Measurements from ENCODE around the gene GPC3. TPM values are rescaled to one million over a fixed set of nuclear protein-coding genes. Genes with fewer than 3 reads are reported as not detected.

Gene GPC3
- total RNA-seq, 1 experiment from 2014 or later: 0.24 TPM

DNA sequence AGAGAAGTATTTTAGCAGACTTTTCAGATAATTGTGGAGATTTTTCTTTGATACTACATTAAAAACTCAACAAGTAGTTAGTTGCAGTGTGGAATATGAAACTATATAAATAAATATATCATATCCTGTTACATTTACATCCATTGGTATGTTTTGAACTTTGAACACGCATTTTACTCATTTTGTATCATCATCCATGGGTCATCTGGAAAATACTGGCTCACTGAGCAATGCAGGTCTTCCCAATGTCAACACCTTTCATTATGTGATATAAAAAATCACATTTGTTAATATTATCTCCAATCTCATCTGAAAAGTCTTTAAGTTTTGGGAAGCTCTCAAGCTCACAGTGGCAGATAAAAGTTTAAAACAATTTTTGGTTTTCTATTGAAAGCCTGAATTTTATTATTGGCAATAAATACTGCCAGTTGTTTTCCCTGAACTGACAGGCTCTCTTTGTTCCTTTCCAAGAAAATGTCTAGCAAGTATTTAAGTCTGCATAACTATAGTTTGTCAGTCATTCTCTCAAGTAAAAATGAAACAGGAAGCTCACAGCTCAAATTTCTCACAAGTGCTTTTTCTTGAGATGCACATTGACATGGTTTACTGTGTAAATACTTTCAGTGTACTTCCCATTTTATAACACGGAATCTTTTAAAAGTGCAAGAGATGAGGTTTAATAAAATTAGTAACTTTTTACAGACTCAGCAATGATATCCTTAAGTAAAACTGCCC is 386.6 kb downstream of the GPC3 start:
- H3K4me3 ChIP-seq (ENCODE audit: low read depth, low read length, poor library complexity, severe bottlenecking): no peak overlapping the region
- no peaks in the 10 kb centered on the region for H3K4me1 ChIP-seq (ENCODE audit: insufficient read depth, low read length, poor library complexity, severe bottlenecking)
- H3K9me3 ChIP-seq (ENCODE audit: low read depth, low read length, poor library complexity, severe bottlenecking): no peaks in the 10 kb centered on the region
- TF ChIP-seq EZH2 (IDR thresholded peaks at IDR 0.05; ENCODE audit: borderline replicate concordance, low read depth, low read length, poor library complexity, severe bottlenecking) (no peak), CTCF (conservative IDR thresholded peaks at IDR 0.05; ENCODE audit: low read depth, low read length) (no peak)
- intact Hi-C loops (cut with micrococcal nuclease; ENCODE audit: unreplicated experiment): no loop called here
- ChIA-PET CTCF (no interaction called here), POLR2A (ENCODE audit: low non-redundant PET) (no interaction called here)
- no peaks in the 10 kb centered on the region for H3K36me3 ChIP-seq (ENCODE audit: insufficient read depth, low read length, poor library complexity, severe bottlenecking)
- H3K27me3 ChIP-seq (replicated peaks; ENCODE audit: insufficient read depth, low read depth, low read length, poor library complexity): peaks cover 9% of the 10 kb centered on the region
- BruUV-seq (replicated peaks): no TSS peak
- no peak for DNase-seq (ENCODE audit: low spot score)
- H3K27ac ChIP-seq (ENCODE audit: low read depth, low read length, poor library complexity, severe bottlenecking): no peak overlapping the region

- ChIA-PET CTCF (no interaction called here), POLR2A (ENCODE audit: low non-redundant PET) (no interaction called here)
- no TSS peak for BruUV-seq (replicated peaks)
- H3K36me3 ChIP-seq (ENCODE audit: insufficient read depth, low read length, poor library complexity, severe bottlenecking): no peaks in the 10 kb centered on the region
- H3K27ac ChIP-seq (ENCODE audit: low read depth, low read length, poor library complexity, severe bottlenecking): no peak overlapping the region
- H3K27me3 ChIP-seq (replicated peaks; ENCODE audit: insufficient read depth, low read depth, low read length, poor library complexity): peaks cover 9% of the 10 kb centered on the region
- H3K9me3 ChIP-seq (ENCODE audit: low read depth, low read length, poor library complexity, severe bottlenecking): no peaks in the 10 kb centered on the region
- H3K4me1 ChIP-seq (ENCODE audit: insufficient read depth, low read length, poor library complexity, severe bottlenecking): no peaks in the 10 kb centered on the region
- no peak for TF ChIP-seq EZH2 (IDR thresholded peaks at IDR 0.05; ENCODE audit: borderline replicate concordance, low read depth, low read length, poor library complexity, severe bottlenecking)
- no peak for TF ChIP-seq CTCF (conservative IDR thresholded peaks at IDR 0.05; ENCODE audit: low read depth, low read length)
- DNase-seq (ENCODE audit: low spot score): no peak
- intact Hi-C loops (cut with micrococcal nuclease; ENCODE audit: unreplicated experiment): no loop called here
- no peak overlapping the region for H3K4me3 ChIP-seq (ENCODE audit: low read depth, low read length, poor library complexity, severe bottlenecking)
Observed at GRCh38 chrX:133594156-133594555, 391.2 kb downstream of the GPC3 start.

- BruUV-seq (replicated peaks): no TSS peak
- H3K4me1 ChIP-seq (ENCODE audit: insufficient read depth, low read length, poor library complexity, severe bottlenecking): no peaks in the 10 kb centered on the region
- POLR2A ChIA-PET (ENCODE audit: low non-redundant PET): no interaction called here
- no peak for DNase-seq (ENCODE audit: low spot score)
- H3K27ac ChIP-seq (ENCODE audit: low read depth, low read length, poor library complexity, severe bottlenecking): no peak overlapping the region
- H3K9me3 ChIP-seq (ENCODE audit: low read depth, low read length, poor library complexity, severe bottlenecking): no peaks in the 10 kb centered on the region
- H3K4me3 ChIP-seq (ENCODE audit: low read depth, low read length, poor library complexity, severe bottlenecking): no peak overlapping the region
- H3K27me3 ChIP-seq (replicated peaks; ENCODE audit: insufficient read depth, low read depth, low read length, poor library complexity): peaks cover 9% of the 10 kb centered on the region
- no peak for TF ChIP-seq CTCF (conservative IDR thresholded peaks at IDR 0.05; ENCODE audit: low read depth, low read length)
- no peak for TF ChIP-seq EZH2 (IDR thresholded peaks at IDR 0.05; ENCODE audit: borderline replicate concordance, low read depth, low read length, poor library complexity, severe bottlenecking)
- intact Hi-C loops (cut with micrococcal nuclease; ENCODE audit: unreplicated experiment): no loop called here
- CTCF ChIA-PET: no interaction called here
- no peaks in the 10 kb centered on the region for H3K36me3 ChIP-seq (ENCODE audit: insufficient read depth, low read length, poor library complexity, severe bottlenecking)
Observed at GRCh38 chrX:133593531-133593930, 391.9 kb downstream of the GPC3 start.
